Small intestine (tissue), 7 donors: ENCODE results near the gene TMA7. TPM values are rescaled to one million over a fixed set of nuclear protein-coding genes. Genes with fewer than 3 reads are reported as not detected.

Experiments used
- DNase-seq, 2 donors: peaks; one replicate each; pipeline versions ENCODE4 v3.0.0 to v3.0.0-alpha.2; 2013
- FAIRE-seq: peaks from 2 replicates; lab custom pipeline; 2012; peaks lifted over from hg19 to GRCh38; lab: Jason Lieb, UNC
- H3K27ac ChIP-seq, 3 donors: one replicate each; pipeline ENCODE4 v1.5.1; 2013; ENCODE audit warnings: low read length in 2 of 3, mild to moderate bottlenecking in 2 of 3, control low read depth in 1 of 3, inconsistent platforms in 1 of 3, low read depth in 1 of 3, moderate library complexity in 1 of 3
- H3K27me3 ChIP-seq, 3 donors: one replicate each; pipeline ENCODE4 v1.6.1; 2013; ENCODE audit warnings: low read length in 3 of 3, inconsistent platforms in 1 of 3; ENCODE audit not compliant: control insufficient read depth in 3 of 3, insufficient read depth in 3 of 3
- H3K36me3 ChIP-seq, 3 donors: one replicate each; pipeline ENCODE4 v1.6.1; 2013; ENCODE audit warnings: low read length in 3 of 3, inconsistent platforms in 1 of 3, low read depth in 1 of 3, mild to moderate bottlenecking in 1 of 3, moderate library complexity in 1 of 3; ENCODE audit not compliant: control insufficient read depth in 3 of 3, insufficient read depth in 2 of 3
- H3K4me1 ChIP-seq, 3 donors: one replicate each; pipeline ENCODE4 v1.6.1; 2013; ENCODE audit warnings: low read length in 2 of 3, inconsistent platforms in 1 of 3, low read depth in 1 of 3, mild to moderate bottlenecking in 1 of 3, moderate library complexity in 1 of 3; ENCODE audit not compliant: control insufficient read depth in 3 of 3, insufficient read depth in 2 of 3
- H3K4me3 ChIP-seq, 3 donors: one replicate each; pipeline ENCODE4 v1.5.1; 2013; ENCODE audit warnings: low read length in 3 of 3, control low read depth in 1 of 3, inconsistent platforms in 1 of 3, low read depth in 1 of 3, mild to moderate bottlenecking in 1 of 3, moderate library complexity in 1 of 3
- H3K9me3 ChIP-seq, 2 donors: one replicate each; pipeline ENCODE4 v1.6.1; 2013; ENCODE audit warnings: low read depth in 1 of 2, low read length in 1 of 2; ENCODE audit not compliant: control insufficient read depth in 2 of 2, insufficient read depth in 1 of 2
- WGBS, 3 donors: extraction: QIAGEN DNeasy Blood & Tissue Kit; methylation state at CpG; one replicate each; pipeline ENCODE4 v1.1.7; 2013; 5-methylcytosine and 5-hydroxymethylcytosine counted together
- polyA plus RNA-seq, 4 donors: library from polyadenylated mRNA; stranded (reverse) in 3 of 4; unstranded in 1 of 4; fragments of 200-250 nt in 3 of 4; fragments of 120-200 nt in 1 of 4; gene quantifications; one replicate each; pipeline versions ENCODE4 v1.2.1 to v1.2.3, GENCODE V29; 2013
- donor health status: healthy with polysubstance abuse.
- donor health status: control.
- donor health status: control.
- donor health status: Bipolar disorder and iron deficiency.
- donor health status: healthy.

The TMA7 gene
- polyA plus RNA-seq, 4 donors: 292 to 744 (median 524) TPM

GRCh38 chr3:48433472-48434118 lies 6.5 kb upstream of the TMA7 start:
- no peak for FAIRE-seq
- peak overlapping the region in 2 of 3 donors; percentile 13 to 30 for H3K4me3 ChIP-seq

GRCh38 chr3:48434591-48435222 lies 5.3 kb upstream of the TMA7 start:
- FAIRE-seq: no peak
- 57 to 67% (median 57%) methylated on average over 15 of the region's 15 CpGs for WGBS, 3 donors
- peak; percentile 55 to 71 for DNase-seq
- H3K4me1 ChIP-seq: peaks cover 3 to 57% (median 6%) of the 10 kb centered on the region in 3 donors
- no peaks in the 10 kb centered on the region for H3K27me3 ChIP-seq
- H3K9me3 ChIP-seq: no peaks in the 10 kb centered on the region
- peaks cover 0 to 34% (median 2%) of the 10 kb centered on the region in 3 donors for H3K36me3 ChIP-seq
- peak overlapping the region; percentile 73 to 91 (median 75) for H3K27ac ChIP-seq
- H3K4me3 ChIP-seq: no peak overlapping the region

More at GRCh38 chr3:48433472-48434118, 6.5 kb upstream of the TMA7 start:
- peak overlapping the region; percentile 75 to 91 (median 81) for H3K27ac ChIP-seq
- no peaks in the 10 kb centered on the region for H3K9me3 ChIP-seq
- no peaks in the 10 kb centered on the region for H3K27me3 ChIP-seq
- peaks cover 3 to 57% (median 6%) of the 10 kb centered on the region in 3 donors for H3K4me1 ChIP-seq
- 27 to 63% (median 61%) methylated on average over 12 of the region's 12 CpGs for WGBS, 3 donors
- peaks cover 0 to 34% (median 2%) of the 10 kb centered on the region in 3 donors for H3K36me3 ChIP-seq
- DNase-seq: peak; percentile 95

GRCh38 chr3:48435223-48435595 lies 4.8 kb upstream of the TMA7 start:
- no peak for FAIRE-seq
- no peaks in the 10 kb centered on the region for H3K27me3 ChIP-seq
- H3K36me3 ChIP-seq: peaks cover 0 to 34% (median 2%) of the 10 kb centered on the region in 3 donors
- DNase-seq: no peak
- no peak overlapping the region for H3K4me3 ChIP-seq
- H3K4me1 ChIP-seq: peaks cover 3 to 55% (median 6%) of the 10 kb centered on the region in 3 donors
- no peaks in the 10 kb centered on the region for H3K9me3 ChIP-seq
- WGBS, 3 donors: 88 to 94% (median 91%) methylated on average over 4 of the region's 4 CpGs
- peak overlapping the region in 2 of 3 donors; percentile 21 to 91 for H3K27ac ChIP-seq

- Histone ChIP-seq H3K9me3 (no peaks in the 10 kb centered on the region), H3K4me1 (peaks cover 3 to 48% (median 6%) of the 10 kb centered on the region in 3 donors), H3K27me3 (no peaks in the 10 kb centered on the region), H3K27ac (peak overlapping the region; percentile 1 to 91 (median 21)), H3K36me3 (peaks cover 0 to 34% (median 2%) of the 10 kb centered on the region in 3 donors), H3K4me3 (no peak overlapping the region)
- DNase-seq (peak; percentile 90 to 94), FAIRE-seq (no peak)
- 40 to 46% (median 45%) methylated on average over 7 of the region's 7 CpGs for WGBS, 3 donors
Measured at GRCh38 chr3:48435774-48436476, 4.1 kb upstream of the TMA7 start.

- DNase-seq (no peak), FAIRE-seq (no peak)
- Histone ChIP-seq H3K4me1 (peaks cover 3 to 43% (median 6%) of the 10 kb centered on the region in 3 donors), H3K9me3 (no peaks in the 10 kb centered on the region), H3K4me3 (no peak overlapping the region), H3K27me3 (no peaks in the 10 kb centered on the region), H3K36me3 (peaks cover 0 to 29% (median 2%) of the 10 kb centered on the region in 3 donors), H3K27ac (no peak overlapping the region)
- 0 to 92% (median 78%) methylated on average over 1 of the region's 1 CpG for WGBS, 3 donors
Measured at GRCh38 chr3:48436477-48436787, 3.6 kb upstream of the TMA7 start.

GRCh38 chr3:48436855-48437254 lies 3.2 kb upstream of the TMA7 start:
- H3K36me3 ChIP-seq: peaks cover 0 to 28% (median 5%) of the 10 kb centered on the region in 3 donors
- no peak overlapping the region for H3K4me3 ChIP-seq
- peaks cover 6 to 42% (median 7%) of the 10 kb centered on the region in 3 donors for H3K4me1 ChIP-seq
- FAIRE-seq (no peak), DNase-seq (no peak)
- WGBS, 3 donors: 86 to 87% (median 86%) methylated on average over 7 of the region's 7 CpGs
- H3K27ac ChIP-seq: no peak overlapping the region
- no peaks in the 10 kb centered on the region for H3K9me3 ChIP-seq
- H3K27me3 ChIP-seq: no peaks in the 10 kb centered on the region

- no peaks in the 10 kb centered on the region for H3K27me3 ChIP-seq
- 83 to 89% (median 88%) methylated on average over 4 of the region's 4 CpGs for WGBS, 3 donors
- no peak overlapping the region for H3K4me3 ChIP-seq
- peaks cover 0 to 26% (median 8%) of the 10 kb centered on the region in 3 donors for H3K36me3 ChIP-seq
- no peaks in the 10 kb centered on the region for H3K9me3 ChIP-seq
- FAIRE-seq: no peak
- H3K27ac ChIP-seq: no peak overlapping the region
- peaks cover 8 to 33% (median 9%) of the 10 kb centered on the region in 3 donors for H3K4me1 ChIP-seq
- DNase-seq: no peak
Measured at GRCh38 chr3:48437812-48438211, 2.2 kb upstream of the TMA7 start.

- 0 to 2% (median 1%) methylated on average over 21 of the region's 21 CpGs for WGBS, 3 donors
- DNase-seq: peak; percentile 37 to 73
- H3K4me3 ChIP-seq: peak overlapping the region; percentile 80 to 92 (median 88)
- no peaks in the 10 kb centered on the region for H3K9me3 ChIP-seq
- H3K36me3 ChIP-seq: peaks cover 2 to 24% (median 8%) of the 10 kb centered on the region in 3 donors
- peak overlapping the region; percentile 87 to 97 (median 94) for H3K27ac ChIP-seq
- peaks cover 2 to 7% (median 6%) of the 10 kb centered on the region in 3 donors for H3K4me1 ChIP-seq
- no peaks in the 10 kb centered on the region for H3K27me3 ChIP-seq
- no peak for FAIRE-seq
Measured at GRCh38 chr3:48440590-48440958, 517 bp downstream of the TMA7 start.
